UCSD-AML1 (cell line): Measurements from ENCODE around the gene GIPC2.
"Not testable (repeated sequence)": the region's sequence is repeated elsewhere in the genome, so short reads cannot be mapped to it uniquely, and the experiment has no call there.

Experiments
- DNase-seq: peaks from one replicate; lab custom pipeline; 2025; ENCODE audit not compliant: unreplicated experiment; lab: John Stamatoyannopoulos, UW

The GIPC2 gene

DNA sequence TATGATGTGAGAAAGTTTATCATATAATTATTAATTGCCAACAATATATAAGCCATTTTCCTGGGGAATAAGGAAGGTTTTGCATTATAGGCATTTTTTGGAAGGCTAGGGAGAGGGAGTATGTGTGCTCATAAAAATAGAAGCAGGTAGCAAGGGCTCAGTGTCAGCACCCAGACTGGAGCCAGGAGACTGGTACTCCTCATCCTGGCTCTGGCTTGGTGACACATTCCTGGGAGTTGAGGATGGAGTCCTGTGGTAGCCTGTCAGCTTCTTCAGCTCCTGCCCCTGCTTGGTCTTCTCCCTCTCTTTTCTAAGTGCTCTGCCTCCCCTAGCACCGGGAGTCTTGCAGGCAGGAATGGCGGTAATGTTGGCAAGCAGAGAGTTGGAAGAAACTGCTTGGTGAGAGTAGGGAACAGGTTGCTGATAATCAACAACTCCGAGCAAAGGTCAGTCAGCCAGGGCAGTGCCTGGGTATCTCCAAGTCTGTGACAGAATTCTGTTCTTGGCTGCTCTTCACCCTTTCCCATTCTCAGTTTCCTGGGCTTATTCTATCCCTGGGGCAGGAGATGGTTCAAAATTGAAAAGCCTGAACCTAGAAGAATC is 23.0 kb downstream of the GIPC2 start:
- no peak for DNase-seq

DNA sequence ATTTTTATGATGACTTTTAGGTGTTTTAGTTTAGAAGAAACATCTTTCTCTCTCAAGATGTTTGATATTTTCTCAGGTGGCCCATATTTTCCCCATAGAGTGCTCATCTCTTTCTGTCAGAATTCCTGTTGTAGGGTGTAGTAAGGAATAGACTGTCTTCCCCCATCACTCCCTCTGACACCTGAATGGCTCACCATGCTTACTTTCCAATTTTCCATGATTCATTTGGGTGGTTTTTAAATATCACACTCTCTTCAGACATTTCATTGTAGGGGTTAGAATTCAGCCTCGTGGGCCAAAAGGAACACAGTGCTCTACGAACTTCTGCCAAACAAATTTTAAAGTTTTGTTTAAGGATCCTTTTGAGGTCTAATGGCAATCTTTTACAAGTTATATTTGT is 24.0 kb downstream of the GIPC2 start:
- no peak for DNase-seq

DNA sequence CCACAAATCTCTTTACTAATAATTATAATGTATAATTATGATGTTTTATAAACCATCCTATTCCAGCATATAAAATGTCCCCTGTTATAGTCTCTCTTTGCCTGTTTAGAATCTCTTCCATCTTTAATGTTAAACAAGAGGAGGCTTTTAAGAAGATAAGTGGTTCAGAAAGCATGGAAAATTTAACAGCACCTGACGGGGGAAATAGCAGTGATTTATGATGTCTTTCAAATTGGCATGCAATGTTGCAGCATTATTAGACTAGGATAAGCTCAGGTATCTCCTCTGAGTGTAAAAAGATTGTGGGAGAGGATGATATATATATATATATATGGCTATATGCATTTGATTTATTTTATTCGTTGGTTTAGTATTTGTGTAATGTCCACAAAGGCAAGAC is 24.4 kb downstream of the GIPC2 start:
- DNase-seq, result no peak

DNA sequence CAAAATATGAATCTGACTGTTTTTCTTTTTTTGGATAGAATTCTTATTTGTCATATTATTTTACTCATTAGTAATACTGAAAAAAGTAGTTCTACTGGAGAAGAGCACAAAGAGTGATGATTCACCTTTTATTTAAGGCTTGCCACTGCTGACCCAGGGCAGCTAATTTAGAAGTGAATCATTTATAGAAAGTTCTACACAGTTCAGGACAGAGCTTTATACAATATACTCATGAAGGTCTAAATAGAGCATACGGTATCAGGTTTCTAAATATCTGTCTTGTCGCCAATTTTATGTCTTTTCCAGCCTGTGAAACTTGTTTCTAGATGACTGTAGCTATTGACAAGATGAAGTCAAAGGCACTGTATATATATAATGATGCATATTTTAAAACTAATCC is 25.0 kb downstream of the GIPC2 start:
- DNase-seq, result no peak

GRCh38 chr1:78071696-78072095 is 25.9 kb downstream of the GIPC2 start:
- no peak for DNase-seq

DNA sequence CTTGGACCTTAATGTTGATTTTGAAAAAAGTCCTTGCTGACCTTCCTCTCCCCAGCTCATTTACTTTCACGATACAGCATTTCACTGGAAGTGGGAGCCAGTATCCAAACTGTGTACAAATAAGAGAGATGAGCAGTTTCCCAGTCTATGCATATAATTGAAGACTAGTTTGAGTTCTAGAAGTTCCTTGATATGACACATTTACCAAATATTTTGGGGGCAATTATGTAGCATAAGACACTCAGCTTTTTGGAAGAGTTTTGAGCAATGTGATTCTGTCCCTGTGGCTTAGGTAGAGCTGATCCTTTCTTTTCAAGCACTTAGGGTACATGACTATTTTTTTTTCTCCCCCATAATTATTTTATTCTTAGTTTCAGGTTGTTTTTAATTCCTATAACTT is 26.4 kb downstream of the GIPC2 start:
- no peak for DNase-seq

- no peak for DNase-seq
Observed at GRCh38 chr1:78073441-78073840, 27.7 kb downstream of the GIPC2 start.

DNA sequence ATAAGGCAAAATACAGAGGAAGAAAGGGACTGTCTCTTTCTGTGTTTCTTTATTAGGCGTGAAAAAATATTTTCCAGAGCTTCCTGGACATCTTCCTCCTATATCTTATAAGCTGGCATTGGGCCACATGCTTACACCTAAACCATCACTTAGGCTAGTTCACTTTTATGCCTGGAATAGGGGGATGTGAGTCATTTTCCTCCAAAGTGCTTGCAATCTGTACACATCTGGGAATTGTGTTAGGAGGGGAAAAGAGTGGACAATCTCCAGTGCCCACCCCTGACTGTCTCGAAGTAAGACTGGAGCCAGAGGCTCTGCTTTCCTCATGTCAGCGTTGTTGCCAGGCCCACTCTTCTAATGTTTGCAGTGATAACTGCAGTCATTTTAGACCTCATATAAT is 29.9 kb downstream of the GIPC2 start:
- DNase-seq, result no peak

GRCh38 chr1:78078358-78078757 is 32.6 kb downstream of the GIPC2 start:
- no peak for DNase-seq

DNA sequence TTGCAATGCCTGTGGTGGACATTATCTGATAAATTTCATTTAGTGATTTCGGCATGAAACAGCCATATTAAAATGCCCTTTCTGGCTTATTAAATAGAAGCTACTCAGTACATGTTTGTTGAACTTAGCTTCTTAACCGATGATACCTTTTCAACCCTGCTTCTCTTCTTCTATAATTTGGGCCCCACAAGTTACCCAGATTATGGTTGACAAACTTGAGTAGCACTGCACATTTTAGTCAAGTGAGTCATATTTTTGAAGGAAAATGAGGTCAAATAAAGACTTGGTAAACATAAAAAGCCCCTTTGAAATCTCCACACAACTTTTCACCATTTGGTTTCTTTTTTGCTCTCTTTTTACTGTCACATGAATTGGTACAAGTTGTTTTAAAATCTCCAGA is 33.8 kb downstream of the GIPC2 start:
- DNase-seq, result no peak

DNA sequence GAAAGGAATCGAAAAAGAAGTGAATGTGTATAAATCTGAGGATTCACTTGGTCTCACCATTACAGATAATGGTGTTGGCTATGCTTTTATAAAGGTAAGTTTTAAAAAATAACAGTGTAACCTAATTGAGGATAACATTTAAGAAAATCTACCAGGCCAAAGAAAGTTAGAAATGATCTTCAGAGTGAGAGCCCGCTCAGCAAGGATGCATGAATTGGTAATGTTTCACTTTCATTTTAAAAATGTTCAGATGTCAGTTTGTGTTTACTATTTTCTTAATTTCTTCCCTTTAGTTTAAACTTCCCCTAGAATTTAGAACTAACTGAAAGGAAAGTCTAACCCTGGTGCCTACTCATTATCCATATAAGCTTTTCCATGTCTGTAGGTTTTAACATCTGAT is 35.0 kb downstream of the GIPC2 start:
- no peak for DNase-seq

GRCh38 chr1:78081980-78082860 is 36.5 kb downstream of the GIPC2 start:
- DNase-seq, result no peak

GRCh38 chr1:78084639-78085038 is 38.9 kb downstream of the GIPC2 start:
- not testable (repeated sequence) for DNase-seq

DNA sequence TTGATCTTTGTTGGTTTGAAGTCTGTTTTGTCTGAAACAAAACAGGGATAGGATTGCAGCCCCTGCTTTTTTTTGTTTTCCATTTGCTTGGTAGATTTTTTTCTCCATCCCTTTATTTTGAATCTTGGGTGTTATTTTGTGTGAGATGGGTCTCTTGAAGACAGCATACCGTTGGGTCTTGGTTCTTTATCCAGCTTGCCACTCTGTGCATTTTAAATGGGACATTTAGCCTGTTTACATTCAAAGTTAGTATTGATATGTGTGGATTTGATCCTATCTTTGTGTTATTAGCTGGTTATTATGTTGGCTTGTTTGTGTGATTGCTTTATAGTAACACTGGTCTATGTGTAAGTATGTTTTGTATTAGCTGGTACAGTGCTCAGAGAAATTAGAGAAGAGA is 40.9 kb downstream of the GIPC2 start:
- DNase-seq, result no peak

DNA sequence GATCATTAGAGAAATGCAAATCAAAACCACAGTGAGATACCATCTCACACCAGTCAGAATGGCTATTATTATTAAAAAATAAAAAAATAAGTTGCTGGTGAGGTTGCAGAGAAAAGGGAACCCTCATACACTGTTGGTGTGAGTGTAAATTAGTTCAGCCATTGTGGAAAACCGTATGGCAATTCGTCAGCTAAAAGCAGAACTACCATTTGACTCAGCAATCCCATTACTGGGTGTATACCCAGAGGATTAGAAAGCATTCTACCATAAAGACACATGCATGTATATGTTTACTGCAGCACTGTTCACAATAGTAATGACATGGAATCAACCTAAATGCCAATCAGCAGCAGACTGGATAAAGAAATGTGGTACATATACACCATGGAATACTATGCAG is 42.2 kb downstream of the GIPC2 start:
- DNase-seq, result no peak

DNA sequence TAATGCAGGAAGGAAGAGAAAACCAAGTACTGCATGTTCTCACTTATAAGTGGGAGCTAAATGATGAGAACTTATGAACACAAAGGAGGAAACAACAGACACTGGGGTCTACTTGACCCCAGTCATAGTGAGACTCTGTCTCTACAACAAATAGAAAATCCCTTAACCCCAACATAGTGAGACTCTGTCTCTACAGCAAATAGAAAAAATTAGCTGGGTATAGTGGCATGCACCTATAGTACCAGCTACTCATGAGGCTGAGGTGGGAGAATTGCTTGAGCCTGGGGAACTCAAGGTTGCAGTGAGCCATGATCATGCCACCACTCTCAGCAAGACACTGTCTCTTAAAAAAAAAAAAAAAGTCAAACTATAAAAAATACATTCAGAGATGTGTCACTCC is 42.7 kb downstream of the GIPC2 start:
- no peak for DNase-seq

DNA sequence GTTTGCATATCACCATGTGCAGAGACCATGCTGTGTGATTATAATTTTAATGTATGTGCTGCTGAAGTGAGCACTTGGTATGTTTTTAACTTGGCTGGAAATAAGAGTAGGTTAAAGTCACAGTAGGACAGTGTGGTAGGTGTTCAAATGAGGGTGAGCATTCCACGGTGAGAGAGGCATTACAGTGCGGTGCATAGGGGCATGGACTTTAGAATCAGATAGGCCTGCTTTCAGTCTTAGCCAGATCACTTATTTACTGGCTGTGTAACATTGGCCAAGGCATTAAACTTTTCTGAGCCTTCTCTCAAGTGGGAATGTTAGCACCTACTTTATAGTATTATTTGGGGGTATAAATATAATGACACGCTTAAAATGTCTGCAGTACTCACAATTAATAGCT is 43.2 kb downstream of the GIPC2 start:
- no peak for DNase-seq

DNA sequence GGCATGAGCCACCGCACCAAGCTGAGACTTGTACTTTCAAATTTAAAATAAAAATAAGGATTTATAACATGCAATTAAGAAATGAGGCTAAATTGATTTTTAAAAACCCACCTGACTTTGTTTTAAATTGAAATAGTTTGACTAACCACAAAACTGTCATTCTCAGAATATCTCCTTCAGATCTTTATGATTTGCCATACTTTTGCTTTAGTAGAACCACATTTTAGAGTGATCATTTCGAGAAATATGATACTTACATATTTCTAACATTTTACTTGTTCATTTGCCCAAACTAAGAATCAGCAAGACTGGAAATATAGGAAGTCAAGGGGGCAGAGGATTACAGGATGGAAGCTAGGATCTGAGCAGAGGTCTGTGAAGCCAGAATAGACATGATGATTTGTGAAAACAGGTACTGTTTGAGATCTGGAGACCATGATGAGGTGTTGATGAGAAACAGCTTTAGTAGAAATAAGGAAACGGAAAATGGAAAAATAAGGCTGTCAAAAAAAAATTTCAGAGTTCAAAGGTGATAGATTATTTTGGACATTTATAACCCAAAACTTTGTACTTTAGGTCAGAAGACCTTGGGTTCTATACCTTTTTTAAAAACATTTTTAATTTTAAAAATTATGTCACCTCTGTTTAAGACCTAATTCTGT is 44.8 kb downstream of the GIPC2 start:
- no peak for DNase-seq

- DNase-seq, result no peak
Observed at GRCh38 chr1:78091215-78091813, 45.5 kb downstream of the GIPC2 start.

DNA sequence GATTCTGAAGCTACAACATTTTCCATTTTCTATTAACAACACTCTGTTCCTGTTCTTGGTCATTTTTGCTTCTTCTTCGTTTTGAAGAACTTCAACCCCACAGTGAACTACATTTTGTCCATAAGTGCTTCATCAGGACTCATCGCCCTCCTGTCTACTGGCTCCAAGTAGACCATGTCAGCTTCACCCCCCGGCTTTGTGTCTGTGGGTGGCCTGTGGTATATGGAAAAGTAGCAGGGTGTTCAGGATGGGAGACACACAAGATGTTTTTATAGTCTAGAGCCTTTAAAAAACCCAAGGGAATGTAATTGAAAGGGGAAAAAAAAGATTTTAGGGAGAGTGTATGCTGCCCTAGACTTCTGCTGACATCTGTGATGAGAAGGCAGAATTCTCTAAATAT is 46.1 kb downstream of the GIPC2 start:
- DNase-seq, result no peak

DNA sequence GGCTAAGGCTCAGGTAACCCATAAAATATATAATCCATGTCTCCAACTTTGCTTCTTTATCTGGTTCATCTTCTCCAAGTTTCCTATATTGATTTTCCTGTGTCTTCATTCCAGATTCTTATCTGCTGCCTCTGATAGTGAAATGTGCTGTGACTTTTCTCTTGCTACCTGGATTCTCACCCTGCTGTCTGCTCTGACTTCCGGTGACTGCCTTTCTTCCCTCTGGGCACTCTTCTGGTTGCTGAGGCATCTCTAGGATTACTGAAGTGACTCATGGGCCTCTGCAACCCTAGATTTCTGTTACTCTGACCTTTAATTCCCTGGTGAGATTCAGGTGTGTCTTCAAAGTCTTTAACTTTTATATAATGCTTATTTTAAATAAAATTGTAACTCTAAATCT is 46.9 kb downstream of the GIPC2 start:
- DNase-seq, result no peak

DNA sequence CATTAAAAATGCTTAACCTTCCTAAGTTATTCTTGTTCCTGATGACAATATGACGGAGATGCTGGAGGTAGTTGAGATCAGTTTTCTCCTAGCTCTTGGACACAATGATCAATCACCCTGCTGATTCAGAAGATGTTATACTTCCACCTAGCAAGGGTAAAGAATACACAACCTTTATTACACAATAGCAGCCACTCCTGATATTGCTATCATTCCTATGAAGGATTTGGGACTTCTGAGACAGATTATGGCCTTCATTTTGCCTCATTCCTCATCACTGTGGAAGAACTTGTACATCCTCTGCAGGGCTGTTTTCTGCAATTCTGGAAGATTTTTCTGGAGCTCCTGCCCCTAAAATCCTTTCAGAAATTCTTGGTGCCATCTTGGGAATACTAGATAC is 47.8 kb downstream of the GIPC2 start:
- DNase-seq, result no peak
